ENCODE results near the gene MVP.

The MVP gene

GRCh38 chr16:29871822-29872546, 51.7 kb downstream of the MVP start:
- ATAC-seq, result no peak
- no peak for TF ChIP-seq ZNF565 (CRISPR knock-in tag; conservative IDR thresholded peaks at IDR 0.05; ENCODE audit: low read depth)
- no peak for TF ChIP-seq RARB (CRISPR knock-in tag; IDR thresholded peaks at IDR 0.05)
- no peak for TF ChIP-seq ESRRG (CRISPR knock-in tag; IDR thresholded peaks at IDR 0.05)
- no peak for TF ChIP-seq TCF4 (CRISPR knock-in tag; IDR thresholded peaks at IDR 0.05; ENCODE audit: borderline replicate concordance)
- TF ChIP-seq CSRNP3 (CRISPR knock-in tag; IDR thresholded peaks at IDR 0.05), result no peak
- TF ChIP-seq PPARA (CRISPR knock-in tag; IDR thresholded peaks at IDR 0.05; ENCODE audit: borderline replicate concordance), result no peak
- no peak for TF ChIP-seq CREB5 (CRISPR knock-in tag; IDR thresholded peaks at IDR 0.05; ENCODE audit: low read depth)
- TF ChIP-seq POU6F1 (CRISPR knock-in tag; IDR thresholded peaks at IDR 0.05; ENCODE audit: borderline replicate concordance, low read depth), result no peak
- TF ChIP-seq GLIS3 (CRISPR knock-in tag; IDR thresholded peaks at IDR 0.05), result no peak
- no peak for TF ChIP-seq ZNF8 (CRISPR knock-in tag; IDR thresholded peaks at IDR 0.05)
- TF ChIP-seq TOX (CRISPR knock-in tag; IDR thresholded peaks at IDR 0.05; ENCODE audit: borderline replicate concordance), result no peak
- TF ChIP-seq ZNF70 (CRISPR knock-in tag; IDR thresholded peaks at IDR 0.05), result no peak
- no peak for TF ChIP-seq ZFP3 (CRISPR knock-in tag; IDR thresholded peaks at IDR 0.05)

GRCh38 chr16:29873319-29873718, 53.1 kb downstream of the MVP start:
- TF ChIP-seq TCF4 (CRISPR knock-in tag; IDR thresholded peaks at IDR 0.05; ENCODE audit: borderline replicate concordance) (no peak), GLIS3 (CRISPR knock-in tag; IDR thresholded peaks at IDR 0.05) (no peak), ARNTL (CRISPR knock-in tag; IDR thresholded peaks at IDR 0.05; ENCODE audit: borderline replicate concordance, low read depth) (no peak), CSRNP3 (CRISPR knock-in tag; IDR thresholded peaks at IDR 0.05) (no peak), CSDC2 (CRISPR knock-in tag; IDR thresholded peaks at IDR 0.05) (no peak), ESRRG (CRISPR knock-in tag; IDR thresholded peaks at IDR 0.05) (no peak), ZC3H10 (CRISPR knock-in tag; IDR thresholded peaks at IDR 0.05) (no peak), PPARA (CRISPR knock-in tag; IDR thresholded peaks at IDR 0.05; ENCODE audit: borderline replicate concordance) (no peak), POU6F1 (CRISPR knock-in tag; IDR thresholded peaks at IDR 0.05; ENCODE audit: borderline replicate concordance, low read depth) (no peak), ZNF565 (CRISPR knock-in tag; conservative IDR thresholded peaks at IDR 0.05; ENCODE audit: low read depth) (no peak), ZNF8 (CRISPR knock-in tag; IDR thresholded peaks at IDR 0.05) (no peak), CREB5 (CRISPR knock-in tag; IDR thresholded peaks at IDR 0.05; ENCODE audit: low read depth) (no peak)
- ATAC-seq, result no peak

GRCh38 chr16:29875206-29875605, 54.9 kb downstream of the MVP start:
- no peak for ATAC-seq
- TF ChIP-seq RARB (CRISPR knock-in tag; IDR thresholded peaks at IDR 0.05) (no peak), CREB5 (CRISPR knock-in tag; IDR thresholded peaks at IDR 0.05; ENCODE audit: low read depth) (no peak), ZFP3 (CRISPR knock-in tag; IDR thresholded peaks at IDR 0.05) (no peak)

Data from SK-N-SH treated with all-trans-retinoic acid at 6 μM for 48 hours (cell line).